ENCODE measurements around the gene SPESP1.
"Not testable (repeated sequence)": the region's sequence is repeated elsewhere in the genome, so short reads cannot be mapped to it uniquely, and the experiment has no call there.

The SPESP1 gene

DNA sequence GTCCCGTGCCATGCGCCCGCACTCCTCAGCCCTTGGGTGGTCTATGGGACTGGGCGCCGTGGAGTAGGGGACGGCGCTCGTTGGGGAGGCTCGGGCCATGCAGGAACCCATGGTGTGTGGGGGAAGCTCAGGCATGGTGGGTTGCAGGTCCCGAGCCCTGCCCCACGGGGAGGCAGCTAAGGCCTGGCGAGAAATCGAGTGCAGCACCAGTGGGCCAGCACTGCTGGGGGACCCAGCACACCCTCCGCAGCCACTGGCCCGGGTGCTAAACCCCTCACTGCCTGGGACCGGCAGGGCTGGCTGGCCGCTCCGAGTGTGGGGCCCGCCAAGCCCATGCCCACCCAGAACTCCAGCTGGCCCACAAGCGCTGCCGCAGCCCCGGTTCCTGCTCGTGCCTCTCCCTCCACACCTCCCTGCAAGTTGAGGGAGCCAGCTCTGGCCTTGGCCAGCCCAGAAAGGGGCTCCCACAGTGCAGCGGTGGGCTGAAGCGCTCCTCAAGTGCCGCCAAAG is 45.4 kb downstream of the SPESP1 start:
- not testable (repeated sequence) for H3K4me3 Mint-ChIP-seq; H3K9me3 Mint-ChIP-seq; DNase-seq; H3K27ac Mint-ChIP-seq; ATAC-seq (replicated peaks); H3K4me1 Mint-ChIP-seq (ENCODE audit: low read depth in 2 of 2); H3K36me3 Mint-ChIP-seq (ENCODE audit: insufficient read depth)
- peaks cover 32 to 33% of the 10 kb centered on the region in 2 donors for H3K27me3 Mint-ChIP-seq

DNA sequence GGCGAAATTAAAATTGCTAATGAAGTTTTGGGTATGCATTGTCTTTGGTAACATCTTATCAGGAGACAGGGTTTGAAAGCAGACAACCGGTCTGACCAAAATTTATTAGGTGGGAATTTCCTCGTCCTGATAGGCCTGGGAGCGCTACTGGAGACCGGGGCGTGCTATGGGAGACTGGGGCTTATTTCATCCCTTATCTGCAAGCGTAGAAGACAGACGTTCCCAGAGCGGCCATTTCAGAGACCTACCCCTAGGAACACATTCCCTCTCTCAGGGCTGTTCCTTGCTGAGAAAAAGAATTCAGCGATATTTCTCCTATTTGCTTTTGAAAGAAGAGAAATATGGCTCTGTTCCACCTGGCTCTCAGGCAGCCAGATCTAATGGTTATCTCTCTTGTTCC is 47.1 kb downstream of the SPESP1 start:
- H3K36me3 Mint-ChIP-seq (ENCODE audit: insufficient read depth); H3K4me3 Mint-ChIP-seq: not testable (repeated sequence)

DNA sequence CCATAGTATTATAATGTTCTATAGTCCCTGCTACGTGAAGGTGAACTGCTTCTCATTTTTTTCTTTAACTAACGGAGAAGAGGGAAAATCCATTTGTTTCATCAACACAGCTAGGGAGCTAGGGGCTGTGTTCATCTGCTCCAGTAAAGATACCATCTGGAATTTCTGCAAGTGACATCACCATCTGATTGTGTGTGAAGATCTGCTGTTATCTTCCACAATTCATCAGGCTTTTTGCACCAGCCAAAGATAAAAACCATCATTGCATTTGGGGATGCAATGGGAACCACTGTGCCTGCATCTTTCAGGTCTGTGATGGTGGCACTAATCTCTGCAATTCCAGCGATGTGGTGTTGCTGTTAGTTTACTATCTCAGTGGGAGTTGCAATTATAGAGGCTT is 48.7 kb downstream of the SPESP1 start:
- Mint-ChIP-seq H3K4me3 (no peak overlapping the region), H3K36me3 (ENCODE audit: insufficient read depth) (no peaks in the 10 kb centered on the region), H3K4me1 (ENCODE audit: low read depth in 2 of 2) (no peaks in the 10 kb centered on the region), H3K27me3 (peaks cover 30 to 42% of the 10 kb centered on the region in 2 donors), H3K9me3 (peaks cover 0 to 3% of the 10 kb centered on the region in 2 donors), H3K27ac (no peak overlapping the region)
- no peak for DNase-seq
- ATAC-seq (replicated peaks): no peak

More for the DNA sequence above, 47.1 kb downstream of the SPESP1 start:
- not testable (repeated sequence) for H3K4me1 Mint-ChIP-seq (ENCODE audit: low read depth in 2 of 2); H3K27ac Mint-ChIP-seq; DNase-seq; H3K9me3 Mint-ChIP-seq; ATAC-seq (replicated peaks)
- peaks cover 42 to 43% of the 10 kb centered on the region in 2 donors for H3K27me3 Mint-ChIP-seq

DNA sequence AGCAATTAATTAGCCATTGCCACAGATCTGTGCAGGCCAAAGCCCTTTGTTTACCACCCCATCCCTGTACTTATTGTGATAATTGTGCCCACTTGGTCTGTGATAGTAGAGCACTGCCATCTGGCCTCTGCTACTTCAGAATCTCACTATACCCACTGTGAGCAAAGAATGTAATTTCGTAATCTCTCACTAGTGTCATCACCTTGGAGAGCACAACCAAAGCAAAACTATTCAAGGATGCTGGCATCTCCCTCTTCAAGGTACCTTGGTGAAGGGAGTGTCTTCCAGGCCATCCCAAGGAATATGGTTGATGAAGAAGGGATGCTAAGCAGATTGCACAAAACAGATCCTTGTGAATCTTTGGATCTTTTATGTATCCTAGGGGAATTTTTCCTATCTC is 49.5 kb downstream of the SPESP1 start:
- Mint-ChIP-seq H3K4me1 (ENCODE audit: low read depth in 2 of 2) (no peaks in the 10 kb centered on the region), H3K9me3 (peaks cover 0 to 3% of the 10 kb centered on the region in 2 donors), H3K27me3 (peaks cover 25 to 38% of the 10 kb centered on the region in 2 donors), H3K27ac (no peak overlapping the region), H3K4me3 (no peak overlapping the region), H3K36me3 (ENCODE audit: insufficient read depth) (no peaks in the 10 kb centered on the region)
- DNase-seq: no peak
- ATAC-seq (replicated peaks): no peak

DNA sequence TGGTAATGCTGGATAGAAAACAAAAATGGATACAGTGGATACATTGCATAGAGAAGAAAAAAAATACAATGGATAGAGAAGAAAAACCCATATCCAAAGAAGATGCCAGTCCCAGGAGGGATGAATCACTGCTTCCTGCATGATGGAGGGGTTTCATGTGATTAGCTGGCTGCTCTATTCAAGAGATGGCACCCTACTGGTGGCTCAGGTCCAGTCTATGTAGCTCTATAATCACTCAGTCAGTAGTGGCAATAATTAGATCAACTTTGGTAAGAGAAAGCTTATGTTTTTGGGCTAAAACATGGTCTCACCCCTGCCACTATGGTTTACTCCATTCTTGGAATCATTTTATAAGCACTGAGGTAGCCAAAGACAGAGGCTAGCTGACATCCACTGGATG is 50.5 kb downstream of the SPESP1 start:
- no peak for ATAC-seq (replicated peaks)
- Mint-ChIP-seq H3K27me3 (peaks cover 32 to 42% of the 10 kb centered on the region in 2 donors), H3K4me1 (ENCODE audit: low read depth in 2 of 2) (no peaks in the 10 kb centered on the region), H3K4me3 (no peak overlapping the region), H3K27ac (no peak overlapping the region), H3K9me3 (peaks cover 0 to 3% of the 10 kb centered on the region in 2 donors), H3K36me3 (ENCODE audit: insufficient read depth) (no peaks in the 10 kb centered on the region)
- DNase-seq: no peak

DNA sequence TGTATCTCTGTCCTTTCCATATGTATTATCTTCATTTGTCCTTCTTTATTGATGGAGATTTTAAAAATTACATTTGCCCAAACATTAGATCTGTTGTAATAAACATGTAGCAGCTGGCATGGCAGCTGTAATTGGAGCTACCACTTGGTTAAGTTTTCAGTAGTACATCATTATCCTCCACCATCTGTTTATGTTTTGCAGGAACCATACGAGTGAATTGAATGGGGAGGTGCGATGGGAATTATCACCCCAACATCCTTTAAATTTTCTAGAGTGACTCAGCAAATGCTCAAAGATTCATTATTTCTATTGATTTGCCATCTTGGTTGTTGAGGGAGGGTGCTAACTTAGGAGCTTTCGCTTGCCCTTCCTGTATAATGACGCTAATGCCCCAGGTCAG is 51.6 kb downstream of the SPESP1 start:
- H3K36me3 Mint-ChIP-seq (ENCODE audit: insufficient read depth): no peaks in the 10 kb centered on the region
- no peak for DNase-seq
- H3K4me3 Mint-ChIP-seq: no peak overlapping the region
- H3K9me3 Mint-ChIP-seq: peaks cover 0 to 2% of the 10 kb centered on the region in 2 donors
- no peak overlapping the region for H3K27ac Mint-ChIP-seq
- no peak for ATAC-seq (replicated peaks)
- peaks cover 34 to 51% of the 10 kb centered on the region in 2 donors for H3K27me3 Mint-ChIP-seq
- H3K4me1 Mint-ChIP-seq (ENCODE audit: low read depth in 2 of 2): no peaks in the 10 kb centered on the region

DNA sequence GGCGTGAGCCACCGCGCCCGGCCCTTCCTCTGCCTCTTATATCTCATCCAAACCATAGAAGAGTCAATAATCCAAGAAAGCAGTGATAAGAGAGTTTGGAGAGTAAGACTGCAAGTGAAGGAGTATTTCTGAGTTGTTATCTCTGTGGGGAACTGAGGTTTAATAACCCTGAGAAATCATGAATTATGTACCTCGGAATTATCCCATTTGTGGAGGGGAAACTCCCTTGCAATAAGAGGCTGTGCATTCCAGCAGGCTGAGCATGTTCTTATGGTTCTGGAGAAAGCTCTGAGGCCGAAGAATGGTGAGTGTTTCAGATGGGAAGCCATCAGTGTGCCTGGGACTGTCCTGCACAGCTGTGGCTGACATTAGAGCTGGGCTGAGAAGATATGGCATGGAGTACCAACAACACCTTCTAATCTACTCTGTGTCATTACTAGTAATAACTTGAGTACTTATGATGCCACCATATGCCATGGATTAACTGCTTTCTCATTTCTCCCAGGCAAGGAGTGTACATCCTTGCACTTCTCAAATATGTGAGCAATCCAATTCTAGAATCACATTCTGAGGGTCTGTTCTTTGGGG is 52.7 kb downstream of the SPESP1 start:
- DNase-seq: no peak
- H3K4me1 Mint-ChIP-seq (ENCODE audit: low read depth in 2 of 2): no peaks in the 10 kb centered on the region
- H3K36me3 Mint-ChIP-seq (ENCODE audit: insufficient read depth): no peaks in the 10 kb centered on the region
- no peak for ATAC-seq (replicated peaks)
- no peaks in the 10 kb centered on the region for H3K9me3 Mint-ChIP-seq
- H3K4me3 Mint-ChIP-seq: no peak overlapping the region
- H3K27me3 Mint-ChIP-seq: peaks cover 39 to 62% of the 10 kb centered on the region in 2 donors
- H3K27ac Mint-ChIP-seq: no peak overlapping the region

DNA sequence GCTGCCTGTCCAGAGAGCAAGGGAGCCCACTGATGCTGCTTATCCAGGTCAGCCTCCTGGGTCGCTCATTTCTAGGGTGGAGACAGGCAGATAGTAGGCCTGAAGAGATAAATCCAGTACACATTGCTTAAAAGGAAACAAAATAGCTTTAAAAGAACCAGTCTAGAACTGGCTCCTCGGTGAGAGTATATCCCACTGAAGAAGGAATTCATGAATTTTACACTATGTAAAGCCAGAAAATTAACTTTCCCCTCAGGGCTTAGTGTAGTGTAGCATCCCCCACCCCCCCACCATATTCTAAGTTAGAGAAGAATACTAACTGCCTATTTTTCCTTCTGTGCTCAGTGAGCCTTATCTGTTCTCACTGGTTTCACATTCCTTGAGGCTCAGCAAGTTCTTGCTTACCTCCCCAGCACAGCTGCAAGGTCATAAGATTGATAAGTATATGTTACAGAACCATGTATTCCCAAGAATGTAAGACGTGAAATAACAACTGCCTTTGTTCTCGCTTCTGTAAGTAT is 53.7 kb downstream of the SPESP1 start:
- DNase-seq: no peak
- H3K36me3 Mint-ChIP-seq (ENCODE audit: insufficient read depth): no peaks in the 10 kb centered on the region
- no peaks in the 10 kb centered on the region for H3K9me3 Mint-ChIP-seq
- peaks cover 48 to 72% of the 10 kb centered on the region in 2 donors for H3K27me3 Mint-ChIP-seq
- no peaks in the 10 kb centered on the region for H3K4me1 Mint-ChIP-seq (ENCODE audit: low read depth in 2 of 2)
- H3K27ac Mint-ChIP-seq: no peak overlapping the region
- no peak for ATAC-seq (replicated peaks)
- no peak overlapping the region for H3K4me3 Mint-ChIP-seq

DNA sequence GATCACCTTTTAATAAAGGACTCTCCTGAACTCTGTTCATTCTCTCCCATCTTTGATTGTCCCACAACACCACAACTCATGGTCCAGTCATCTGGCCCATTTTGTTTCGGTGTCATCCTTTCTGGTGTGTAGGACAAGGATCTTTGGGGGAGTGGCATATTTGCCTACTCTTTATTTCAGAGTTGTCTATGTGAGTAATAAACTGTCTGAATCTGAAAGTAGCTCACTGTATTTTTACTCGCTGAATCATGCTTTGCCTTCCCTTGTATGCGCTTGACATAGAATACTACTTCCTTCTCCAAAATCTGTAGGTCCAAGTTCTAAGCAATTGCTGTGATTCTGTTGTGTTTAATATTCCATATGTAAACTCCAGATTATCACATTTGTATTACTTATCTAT is 54.3 kb downstream of the SPESP1 start:
- H3K36me3 Mint-ChIP-seq (ENCODE audit: insufficient read depth): no peaks in the 10 kb centered on the region
- no peak overlapping the region for H3K4me3 Mint-ChIP-seq
- no peaks in the 10 kb centered on the region for H3K4me1 Mint-ChIP-seq (ENCODE audit: low read depth in 2 of 2)
- peaks cover 48 to 78% of the 10 kb centered on the region in 2 donors for H3K27me3 Mint-ChIP-seq
- no peak overlapping the region for H3K27ac Mint-ChIP-seq
- ATAC-seq (replicated peaks) (no peak), DNase-seq (no peak)
- no peaks in the 10 kb centered on the region for H3K9me3 Mint-ChIP-seq

DNA sequence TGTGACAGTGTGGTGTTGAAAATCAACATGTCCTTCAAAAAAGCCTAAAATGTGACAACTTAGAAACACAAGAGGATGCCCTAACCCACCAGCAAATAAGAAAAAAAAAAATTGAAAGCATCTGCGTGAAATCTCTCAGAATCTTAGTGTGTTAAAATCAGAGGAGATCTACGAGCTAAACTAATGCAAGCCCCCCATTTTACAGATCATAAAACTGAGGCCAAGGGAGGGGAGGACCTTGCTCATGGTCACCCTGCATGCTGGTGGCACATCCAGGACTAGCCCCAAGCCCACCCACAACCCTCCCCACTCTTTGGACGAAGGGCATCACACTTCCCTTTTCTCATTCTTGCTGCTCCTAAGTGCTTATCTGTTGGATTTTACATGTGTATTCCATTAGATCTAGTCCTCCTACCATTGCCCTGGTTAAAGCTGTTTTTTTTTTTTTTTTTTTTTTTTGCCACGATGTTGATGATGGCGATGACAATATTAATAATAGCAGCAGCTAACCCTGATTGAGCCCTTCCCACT is 55.1 kb downstream of the SPESP1 start:
- ATAC-seq (replicated peaks): no peak

DNA sequence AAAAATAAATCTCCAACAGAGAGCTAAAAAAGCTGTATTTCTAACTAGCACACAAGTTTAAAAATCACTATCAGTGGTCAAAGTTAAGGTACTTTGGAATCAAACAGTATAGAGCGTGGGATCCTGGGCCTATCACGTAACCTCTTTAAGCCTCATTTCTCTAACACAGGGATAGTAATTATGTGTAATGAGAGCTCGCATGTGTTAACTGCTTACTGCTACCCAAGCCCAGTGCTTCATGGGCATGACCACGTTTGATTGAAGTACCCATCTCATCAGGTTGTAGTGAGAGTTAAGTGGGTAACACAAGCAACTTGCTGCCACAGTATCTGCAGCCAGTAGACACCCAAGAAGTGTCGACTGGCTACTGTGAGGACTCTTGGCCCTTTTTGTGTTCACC is 56.0 kb downstream of the SPESP1 start:
- H3K9me3 Mint-ChIP-seq: no peaks in the 10 kb centered on the region
- H3K36me3 Mint-ChIP-seq (ENCODE audit: insufficient read depth): no peaks in the 10 kb centered on the region
- H3K27ac Mint-ChIP-seq: no peak overlapping the region
- peaks cover 44 to 81% of the 10 kb centered on the region in 2 donors for H3K27me3 Mint-ChIP-seq
- H3K4me1 Mint-ChIP-seq (ENCODE audit: low read depth in 2 of 2): no peaks in the 10 kb centered on the region
- ATAC-seq (replicated peaks): no peak
- no peak overlapping the region for H3K4me3 Mint-ChIP-seq
- DNase-seq: no peak

More for the DNA sequence above, 55.1 kb downstream of the SPESP1 start:
- no peak overlapping the region for H3K27ac Mint-ChIP-seq
- no peaks in the 10 kb centered on the region for H3K36me3 Mint-ChIP-seq (ENCODE audit: insufficient read depth)
- H3K27me3 Mint-ChIP-seq: peaks cover 48 to 83% of the 10 kb centered on the region in 2 donors
- no peak overlapping the region for H3K4me3 Mint-ChIP-seq
- H3K9me3 Mint-ChIP-seq: no peaks in the 10 kb centered on the region
- H3K4me1 Mint-ChIP-seq (ENCODE audit: low read depth in 2 of 2): no peaks in the 10 kb centered on the region
- no peak for DNase-seq

DNA sequence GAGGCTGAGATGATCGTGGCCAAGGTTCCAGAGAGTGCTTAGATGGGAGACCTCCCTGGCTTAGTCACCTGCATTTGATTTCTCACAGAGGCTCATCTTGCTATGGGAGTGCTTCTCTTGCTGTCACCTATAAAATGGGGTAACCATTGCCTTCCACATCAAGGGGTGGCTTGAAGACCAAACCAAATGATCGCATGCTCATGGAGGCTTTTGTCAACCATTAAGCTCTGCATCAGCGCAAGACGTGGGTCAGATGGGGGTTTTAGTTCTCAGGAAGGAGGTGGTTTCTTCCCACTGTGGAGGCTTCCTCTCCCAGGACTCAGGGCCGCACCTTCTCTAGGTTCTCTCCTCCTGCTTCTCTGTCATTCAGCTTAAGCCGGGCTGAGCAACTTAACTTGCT is 56.8 kb downstream of the SPESP1 start:
- H3K27me3 Mint-ChIP-seq: peaks cover 36 to 73% of the 10 kb centered on the region in 2 donors
- no peaks in the 10 kb centered on the region for H3K4me1 Mint-ChIP-seq (ENCODE audit: low read depth in 2 of 2)
- no peaks in the 10 kb centered on the region for H3K36me3 Mint-ChIP-seq (ENCODE audit: insufficient read depth)
- ATAC-seq (replicated peaks) (no peak), DNase-seq (no peak)
- H3K4me3 Mint-ChIP-seq: no peak overlapping the region
- no peak overlapping the region for H3K27ac Mint-ChIP-seq
- no peaks in the 10 kb centered on the region for H3K9me3 Mint-ChIP-seq

DNA sequence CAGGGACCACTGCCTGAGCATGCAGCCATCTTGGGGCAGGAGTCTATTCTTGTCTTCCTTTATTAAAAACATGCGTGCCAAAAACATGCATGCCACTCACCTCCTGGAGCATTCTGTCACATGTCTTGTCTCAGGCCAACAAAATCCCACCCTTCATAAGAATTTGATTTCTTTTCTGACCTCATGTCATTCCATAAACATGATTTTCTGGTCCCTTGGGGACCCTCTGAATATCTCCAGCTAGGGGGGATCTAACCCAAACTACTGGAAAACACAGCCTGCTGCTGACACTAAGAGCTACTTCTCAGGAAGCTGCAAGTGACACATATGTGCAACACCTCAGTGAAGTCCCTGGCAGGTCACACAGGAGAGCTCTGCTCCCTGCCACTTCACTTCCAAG is 57.4 kb downstream of the SPESP1 start:
- Mint-ChIP-seq H3K36me3 (ENCODE audit: insufficient read depth) (no peaks in the 10 kb centered on the region), H3K4me3 (no peak overlapping the region), H3K27me3 (peaks cover 35 to 73% of the 10 kb centered on the region in 2 donors), H3K9me3 (no peaks in the 10 kb centered on the region), H3K27ac (no peak overlapping the region), H3K4me1 (ENCODE audit: low read depth in 2 of 2) (no peaks in the 10 kb centered on the region)
- no peak for ATAC-seq (replicated peaks)
- DNase-seq: no peak

DNA sequence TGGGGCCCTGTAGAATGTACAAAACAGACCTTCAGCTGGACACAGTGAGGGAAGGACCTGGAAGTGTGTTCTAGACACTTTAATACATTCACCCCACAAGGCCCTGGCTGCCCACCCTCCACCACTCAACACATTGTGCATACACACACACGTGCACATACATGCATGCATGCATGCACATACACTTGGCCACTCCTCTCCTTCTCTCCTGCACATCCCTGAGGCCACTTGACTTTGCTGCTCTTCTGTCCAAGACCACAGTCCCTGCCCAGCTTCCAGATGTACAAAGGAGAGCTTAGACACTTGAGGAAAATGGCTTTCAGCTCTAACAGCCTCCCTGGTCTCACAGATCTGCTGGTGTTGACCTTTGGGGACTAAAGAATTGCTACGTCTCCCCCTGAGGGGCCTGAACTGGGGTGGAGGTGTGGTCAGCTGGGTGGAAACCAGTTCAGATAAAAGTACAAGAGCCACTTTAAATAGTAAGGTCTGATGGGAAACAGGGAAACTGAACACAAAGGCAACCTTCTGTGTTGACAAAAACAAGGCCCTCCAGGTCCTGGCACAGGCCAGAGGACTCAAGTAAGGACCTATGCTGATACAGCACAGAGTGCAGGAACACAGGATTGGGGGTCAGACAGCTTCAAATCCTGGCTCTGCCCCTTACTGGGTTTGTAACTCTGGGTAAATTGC is 59.4 kb downstream of the SPESP1 start:
- H3K36me3 Mint-ChIP-seq (ENCODE audit: insufficient read depth): no peaks in the 10 kb centered on the region
- H3K27ac Mint-ChIP-seq: no peak overlapping the region
- H3K4me3 Mint-ChIP-seq: no peak overlapping the region
- H3K4me1 Mint-ChIP-seq (ENCODE audit: low read depth in 2 of 2): no peaks in the 10 kb centered on the region
- DNase-seq (no peak), ATAC-seq (replicated peaks) (no peak)
- H3K9me3 Mint-ChIP-seq: no peaks in the 10 kb centered on the region
- H3K27me3 Mint-ChIP-seq: peaks cover 35 to 61% of the 10 kb centered on the region in 2 donors
